ENCODE measurements around the gene JMJD4.

Gene JMJD4

DNA sequence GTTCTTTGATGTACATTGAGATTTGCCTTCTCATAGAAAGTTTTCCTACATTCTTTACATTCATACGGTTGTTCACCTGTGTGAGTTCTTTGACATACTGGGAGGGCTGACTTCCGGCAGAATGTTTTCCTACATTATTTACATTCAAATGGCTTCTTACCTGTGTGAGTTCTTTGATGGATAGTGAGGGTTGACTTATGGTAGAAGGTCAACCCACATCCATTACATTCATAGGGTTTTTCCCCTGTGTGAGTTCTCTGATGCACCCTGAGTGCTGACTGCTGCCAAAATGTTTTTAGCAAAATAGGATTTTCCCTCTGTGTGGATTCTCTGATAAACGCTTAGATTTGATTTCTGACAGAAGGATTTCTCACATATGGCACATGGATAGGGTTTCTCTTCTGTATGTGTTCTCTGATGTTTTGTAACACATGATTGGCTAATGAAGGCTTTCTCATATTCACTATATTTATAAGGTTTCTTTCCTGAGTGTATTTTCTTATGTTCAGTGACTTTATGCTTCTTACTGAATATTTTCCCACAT lies 37.7 kb downstream of the JMJD4 start:
- H4K20me1 ChIP-seq (ENCODE audit: insufficient read depth, low read length) = no peaks in the 10 kb centered on the region
- TF ChIP-seq, protein P1, sequence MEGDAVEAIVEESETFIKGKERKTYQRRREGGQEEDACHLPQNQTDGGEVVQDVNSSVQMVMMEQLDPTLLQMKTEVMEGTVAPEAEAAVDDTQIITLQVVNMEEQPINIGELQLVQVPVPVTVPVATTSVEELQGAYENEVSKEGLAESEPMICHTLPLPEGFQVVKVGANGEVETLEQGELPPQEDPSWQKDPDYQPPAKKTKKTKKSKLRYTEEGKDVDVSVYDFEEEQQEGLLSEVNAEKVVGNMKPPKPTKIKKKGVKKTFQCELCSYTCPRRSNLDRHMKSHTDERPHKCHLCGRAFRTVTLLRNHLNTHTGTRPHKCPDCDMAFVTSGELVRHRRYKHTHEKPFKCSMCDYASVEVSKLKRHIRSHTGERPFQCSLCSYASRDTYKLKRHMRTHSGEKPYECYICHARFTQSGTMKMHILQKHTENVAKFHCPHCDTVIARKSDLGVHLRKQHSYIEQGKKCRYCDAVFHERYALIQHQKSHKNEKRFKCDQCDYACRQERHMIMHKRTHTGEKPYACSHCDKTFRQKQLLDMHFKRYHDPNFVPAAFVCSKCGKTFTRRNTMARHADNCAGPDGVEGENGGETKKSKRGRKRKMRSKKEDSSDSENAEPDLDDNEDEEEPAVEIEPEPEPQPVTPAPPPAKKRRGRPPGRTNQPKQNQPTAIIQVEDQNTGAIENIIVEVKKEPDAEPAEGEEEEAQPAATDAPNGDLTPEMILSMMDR (IDR thresholded peaks at IDR 0.05; ENCODE audit: low read length) = no peak
- no peak for TF ChIP-seq EZH2 (optimal IDR thresholded peaks at IDR 0.05; ENCODE audit: low read depth, low read length)
- TF ChIP-seq EZH2phosphoT487 (IDR thresholded peaks at IDR 0.05; ENCODE audit: low read length) = no peak
- no peak overlapping the region for H3K27ac ChIP-seq (ENCODE audit: low read length)
- DNase-seq = no peak
- no peaks in the 10 kb centered on the region for H3K36me3 ChIP-seq (replicated peaks; ENCODE audit: insufficient read depth, low read length)
- no peaks in the 10 kb centered on the region for H3K4me1 ChIP-seq (ENCODE audit: low read length)
- H3K79me2 ChIP-seq (ENCODE audit: low read length) = no peaks in the 10 kb centered on the region
- no peaks in the 10 kb centered on the region for H3K9me3 ChIP-seq (replicated peaks; ENCODE audit: insufficient read depth, low read length)
- no peak overlapping the region for H2AFZ ChIP-seq (ENCODE audit: low read length)
- H3K4me2 ChIP-seq (ENCODE audit: low read depth, low read length) = no peak overlapping the region
- H3F3A ChIP-seq (ENCODE audit: insufficient read depth, low read length) = no peaks in the 10 kb centered on the region
- H3K4me3 ChIP-seq (ENCODE audit: low read length) = no peak overlapping the region
- H3K9ac ChIP-seq (ENCODE audit: low read length) = no peak overlapping the region
- no peaks in the 10 kb centered on the region for H3K27me3 ChIP-seq (replicated peaks; ENCODE audit: insufficient read depth, low read length)
- H3K9me2 ChIP-seq (replicated peaks; ENCODE audit: insufficient read depth, low read length) = no peaks in the 10 kb centered on the region

DNA sequence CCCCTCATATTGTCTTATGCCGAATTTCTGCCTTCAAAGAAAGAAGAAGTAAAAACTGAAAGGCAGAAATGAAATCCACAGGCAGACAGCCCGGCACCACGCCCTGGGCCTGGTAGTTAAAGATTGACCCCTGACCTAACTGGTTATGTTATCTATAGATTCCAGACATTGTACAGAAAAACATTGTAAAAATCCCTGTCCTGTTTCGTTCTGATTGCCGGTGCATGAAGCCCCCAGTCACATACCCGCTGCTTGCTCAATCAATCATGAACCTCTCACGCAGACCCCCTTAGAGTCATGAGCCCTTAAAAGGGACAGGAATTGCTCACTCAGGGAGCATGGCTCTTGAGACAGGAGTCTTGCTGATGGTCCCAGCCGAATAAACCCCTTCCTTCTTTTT lies 49.3 kb downstream of the JMJD4 start:
- H3K9ac ChIP-seq (ENCODE audit: low read length) = no peak overlapping the region
- no peaks in the 10 kb centered on the region for H3F3A ChIP-seq (ENCODE audit: insufficient read depth, low read length)
- TF ChIP-seq, protein P1 (IDR thresholded peaks at IDR 0.05; ENCODE audit: low read length) = no peak
- TF ChIP-seq EZH2phosphoT487 (IDR thresholded peaks at IDR 0.05; ENCODE audit: low read length) = no peak
- no peak for TF ChIP-seq EZH2 (optimal IDR thresholded peaks at IDR 0.05; ENCODE audit: low read depth, low read length)
- no peak overlapping the region for H3K27ac ChIP-seq (ENCODE audit: low read length)
- H4K20me1 ChIP-seq (ENCODE audit: insufficient read depth, low read length) = no peaks in the 10 kb centered on the region
- H3K4me2 ChIP-seq (ENCODE audit: low read depth, low read length) = no peak overlapping the region
- no peak overlapping the region for H3K4me3 ChIP-seq (ENCODE audit: low read length)
- H3K27me3 ChIP-seq (replicated peaks; ENCODE audit: insufficient read depth, low read length) = no peaks in the 10 kb centered on the region
- no peak for DNase-seq
- no peaks in the 10 kb centered on the region for H3K36me3 ChIP-seq (replicated peaks; ENCODE audit: insufficient read depth, low read length)
- no peaks in the 10 kb centered on the region for H3K4me1 ChIP-seq (ENCODE audit: low read length)
- no peak overlapping the region for H2AFZ ChIP-seq (ENCODE audit: low read length)
- no peaks in the 10 kb centered on the region for H3K9me3 ChIP-seq (replicated peaks; ENCODE audit: insufficient read depth, low read length)
- no peaks in the 10 kb centered on the region for H3K9me2 ChIP-seq (replicated peaks; ENCODE audit: insufficient read depth, low read length)
- no peaks in the 10 kb centered on the region for H3K79me2 ChIP-seq (ENCODE audit: low read length)

Data from MM.1S (cell line).